BLaER1 treated with 17β-estradiol and CSF1 and Interleukin-3, amounts not matched to agents 10 nM and 100 nM (cell line): ENCODE results near the gene PPM1J.

Experiments
- H3K27ac ChIP-seq, 11 experiments: shearing (Covaris generic); formaldehyde crosslinking; 2 replicates each; pipeline ENCODE4 v1.8.1; 2022
- H3K27me3 ChIP-seq, 11 experiments: shearing (Covaris generic); formaldehyde crosslinking; 2 replicates each; pipeline ENCODE4 v1.8.1; 2022
- H3K36me3 ChIP-seq, 11 experiments: shearing (Covaris generic); formaldehyde crosslinking; 2 replicates each; pipeline ENCODE4 v1.8.1; 2022
- H3K4me1 ChIP-seq, 10 experiments: shearing (Covaris generic); formaldehyde crosslinking; 2 replicates each; pipeline ENCODE4 v1.8.1; 2022
- H3K4me2 ChIP-seq, 11 experiments: shearing (Covaris generic); formaldehyde crosslinking; 2 replicates each; pipeline ENCODE4 v1.8.1; 2022
- H3K4me3 ChIP-seq, 10 experiments: shearing (Covaris generic); formaldehyde crosslinking; 2 replicates each; pipeline ENCODE4 v1.8.1; 2022
- H3K9ac ChIP-seq, 11 experiments: shearing (Covaris generic); formaldehyde crosslinking; 2 replicates each; pipeline ENCODE4 v1.8.1; 2022
- H3K9me3 ChIP-seq, 11 experiments: shearing (Covaris generic); formaldehyde crosslinking; replicated peaks in 1 of 11; 2 replicates each; pipeline ENCODE4 v1.8.1; 2022
- H4K20me1 ChIP-seq, 11 experiments: shearing (Covaris generic); formaldehyde crosslinking; 2 replicates each; pipeline ENCODE4 v1.8.1; 2022
- Cebpa-rat ChIP-seq, 11 experiments: shearing (Covaris generic); IDR thresholded peaks; 2 replicates each; pipeline ENCODE4 v1.8.1; 2022

Gene PPM1J

DNA sequence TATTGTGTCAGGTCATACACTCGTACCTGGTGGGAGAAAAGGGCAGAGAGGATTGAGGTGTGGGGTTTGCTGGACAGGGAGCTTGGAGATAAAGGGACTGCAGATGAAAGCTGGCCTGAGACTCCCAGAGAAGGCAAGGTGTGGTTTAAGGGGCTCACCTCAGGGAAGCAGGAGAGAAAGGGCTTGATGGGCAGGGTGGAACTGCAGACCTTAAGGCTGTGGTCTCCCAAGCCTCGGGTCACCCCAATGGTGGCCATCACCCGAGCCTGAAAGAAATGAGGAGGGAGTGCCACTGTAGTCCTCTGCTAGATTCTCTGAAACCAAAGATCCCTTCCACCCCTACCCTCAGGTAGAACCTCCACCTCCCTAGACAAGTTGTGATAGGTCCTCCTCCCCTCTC lies 4.5 kb downstream of the PPM1J start:
- H3K4me3 ChIP-seq, result no peak overlapping the region
- no peak overlapping the region for H3K9ac ChIP-seq
- H3K9me3 ChIP-seq, result no peaks in the 10 kb centered on the region
- H3K36me3 ChIP-seq, result no peaks in the 10 kb centered on the region
- peaks cover 34 to 64% (median 52%) of the 10 kb centered on the region in 10 experiments for H3K4me1 ChIP-seq
- peaks cover 0 to 18% (median 11%) of the 10 kb centered on the region in 11 experiments; a peak in 17 of 22 replicates for H3K27me3 ChIP-seq
- peak overlapping the region in 10 of 11 experiments; percentile 38 to 68 (median 48); a peak in 12 of 22 replicates for H3K4me2 ChIP-seq
- H4K20me1 ChIP-seq, result peaks cover 0 to 17% (median 10%) of the 10 kb centered on the region in 11 experiments; a peak in 15 of 22 replicates
- no peak overlapping the region for H3K27ac ChIP-seq
- no peak for TF ChIP-seq Cebpa-rat (IDR thresholded peaks at IDR 0.05)

DNA sequence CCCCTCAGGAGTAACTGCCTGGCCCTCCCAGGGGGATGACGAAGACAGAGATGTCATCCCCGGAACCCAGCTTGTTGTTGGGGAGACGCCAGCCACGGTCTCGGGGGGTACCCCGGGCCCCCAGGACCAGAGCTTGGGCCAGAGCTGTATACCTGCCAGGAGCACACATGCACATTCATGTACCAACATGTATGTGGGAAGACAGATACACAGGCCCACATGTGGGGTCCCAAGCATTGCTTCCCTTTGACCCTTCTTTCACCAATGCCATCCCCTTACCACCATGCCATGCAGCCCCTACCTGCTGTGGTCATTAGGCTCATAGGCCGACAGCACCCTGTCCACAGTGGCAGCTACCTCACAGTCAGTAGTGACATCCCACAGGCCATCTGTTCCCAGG lies 5.0 kb downstream of the PPM1J start:
- H3K4me2 ChIP-seq, result no peak overlapping the region
- H3K4me1 ChIP-seq, result peaks cover 38 to 67% (median 55%) of the 10 kb centered on the region in 10 experiments
- H3K36me3 ChIP-seq, result no peaks in the 10 kb centered on the region
- no peak for TF ChIP-seq Cebpa-rat (IDR thresholded peaks at IDR 0.05)
- peaks cover 0 to 18% (median 11%) of the 10 kb centered on the region in 11 experiments; a peak in 17 of 22 replicates for H3K27me3 ChIP-seq
- H3K9me3 ChIP-seq, result no peaks in the 10 kb centered on the region
- H3K9ac ChIP-seq, result no peak overlapping the region
- H3K27ac ChIP-seq, result no peak overlapping the region
- H4K20me1 ChIP-seq, result peaks cover 0 to 17% (median 10%) of the 10 kb centered on the region in 11 experiments; a peak in 15 of 22 replicates
- no peak overlapping the region for H3K4me3 ChIP-seq

- Histone ChIP-seq H3K27me3 (peaks cover 0 to 2% (median 0%) of the 10 kb centered on the region in 11 experiments; a peak in 4 of 22 replicates), H3K9me3 (no peaks in the 10 kb centered on the region), H3K4me2 (no peak overlapping the region), H3K4me1 (peaks cover 44 to 69% (median 57%) of the 10 kb centered on the region in 10 experiments), H3K27ac (no peak overlapping the region), H3K36me3 (0 out of 22 replicates have a peak, but pooled peaks cover 0 to 7% (median 0%) of the 10 kb centered on the region in 11 experiments), H4K20me1 (peaks cover 0 to 17% (median 7%) of the 10 kb centered on the region in 11 experiments; a peak in 9 of 22 replicates), H3K4me3 (no peak overlapping the region), H3K9ac (no peak overlapping the region)
- no peak for TF ChIP-seq Cebpa-rat (IDR thresholded peaks at IDR 0.05)
Observed at GRCh38 chr1:112708489-112708888, 6.6 kb downstream of the PPM1J start.

GRCh38 chr1:112708002-112708448 lies 7.1 kb downstream of the PPM1J start:
- Histone ChIP-seq H3K9me3 (no peaks in the 10 kb centered on the region), H3K27me3 (no peaks in the 10 kb centered on the region; a peak in 1 of 22 replicates), H3K4me3 (peak overlapping the region in 3 of 10 experiments; percentile 69 to 89 (median 80); a peak in 4 of 20 replicates), H3K4me2 (peak overlapping the region; percentile 70 to 100 (median 98)), H3K9ac (peak overlapping the region in 5 of 11 experiments; percentile 83 to 91 (median 87); a peak in 3 of 22 replicates), H3K27ac (no peak overlapping the region), H4K20me1 (peaks cover 0 to 19% (median 7%) of the 10 kb centered on the region in 11 experiments; a peak in 8 of 22 replicates), H3K4me1 (peaks cover 44 to 69% (median 59%) of the 10 kb centered on the region in 10 experiments), H3K36me3 (peaks cover 0 to 10% (median 0%) of the 10 kb centered on the region in 11 experiments; a peak in 6 of 22 replicates)
- no peak for TF ChIP-seq Cebpa-rat (IDR thresholded peaks at IDR 0.05)

DNA sequence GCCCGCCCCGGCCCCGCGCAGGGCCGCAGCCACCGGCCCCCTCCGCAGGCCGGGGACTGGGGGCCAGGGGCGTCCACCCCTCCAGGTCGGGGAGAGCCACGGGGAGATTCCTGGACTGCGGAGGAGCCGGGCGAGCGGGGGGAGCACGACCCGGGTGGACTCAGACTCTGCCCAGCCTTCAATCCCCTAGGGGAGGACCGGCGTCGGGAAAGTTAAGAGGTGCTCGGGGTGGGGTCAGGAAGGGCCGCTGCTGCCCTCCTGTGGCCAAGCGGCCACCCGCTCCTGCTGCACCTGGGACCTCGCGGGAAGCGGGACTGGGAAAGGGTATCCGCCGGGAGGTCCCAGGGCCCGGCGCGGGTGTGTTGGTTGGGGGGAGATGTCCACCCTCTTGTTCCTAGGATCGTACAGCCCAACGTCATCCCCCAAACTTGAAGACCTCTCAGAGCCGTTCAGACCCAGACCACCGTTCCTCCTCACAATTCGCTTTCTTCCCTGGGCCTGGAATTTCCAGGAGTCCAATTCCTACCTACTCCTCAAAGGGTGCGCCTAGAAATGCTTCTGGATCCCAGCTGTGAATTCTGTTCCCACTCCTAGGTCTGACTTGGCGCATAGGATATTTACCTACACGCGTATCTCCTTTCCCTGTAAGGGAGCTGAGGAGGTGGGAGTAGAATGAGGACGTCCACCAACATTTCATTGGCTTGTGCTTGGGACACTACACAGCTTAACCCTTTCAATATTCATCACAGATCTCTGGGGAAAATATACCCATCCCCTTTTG lies 7.7 kb downstream of the PPM1J start:
- TF ChIP-seq Cebpa-rat (IDR thresholded peaks at IDR 0.05), result no peak
- Histone ChIP-seq H3K4me1 (peaks cover 50 to 69% (median 65%) of the 10 kb centered on the region in 10 experiments), H3K36me3 (peaks cover 0 to 16% (median 6%) of the 10 kb centered on the region in 11 experiments; a peak in 10 of 22 replicates), H3K4me2 (peak overlapping the region; percentile 70 to 100 (median 98)), H3K4me3 (peak overlapping the region; percentile 69 to 95 (median 86)), H3K27ac (peak overlapping the region; percentile 76 to 88 (median 82); a peak in 21 of 22 replicates), H3K27me3 (no peaks in the 10 kb centered on the region; a peak in 1 of 22 replicates), H4K20me1 (peaks cover 0 to 25% (median 7%) of the 10 kb centered on the region in 11 experiments; a peak in 8 of 22 replicates), H3K9ac (peak overlapping the region; percentile 82 to 92 (median 88)), H3K9me3 (no peaks in the 10 kb centered on the region)

DNA sequence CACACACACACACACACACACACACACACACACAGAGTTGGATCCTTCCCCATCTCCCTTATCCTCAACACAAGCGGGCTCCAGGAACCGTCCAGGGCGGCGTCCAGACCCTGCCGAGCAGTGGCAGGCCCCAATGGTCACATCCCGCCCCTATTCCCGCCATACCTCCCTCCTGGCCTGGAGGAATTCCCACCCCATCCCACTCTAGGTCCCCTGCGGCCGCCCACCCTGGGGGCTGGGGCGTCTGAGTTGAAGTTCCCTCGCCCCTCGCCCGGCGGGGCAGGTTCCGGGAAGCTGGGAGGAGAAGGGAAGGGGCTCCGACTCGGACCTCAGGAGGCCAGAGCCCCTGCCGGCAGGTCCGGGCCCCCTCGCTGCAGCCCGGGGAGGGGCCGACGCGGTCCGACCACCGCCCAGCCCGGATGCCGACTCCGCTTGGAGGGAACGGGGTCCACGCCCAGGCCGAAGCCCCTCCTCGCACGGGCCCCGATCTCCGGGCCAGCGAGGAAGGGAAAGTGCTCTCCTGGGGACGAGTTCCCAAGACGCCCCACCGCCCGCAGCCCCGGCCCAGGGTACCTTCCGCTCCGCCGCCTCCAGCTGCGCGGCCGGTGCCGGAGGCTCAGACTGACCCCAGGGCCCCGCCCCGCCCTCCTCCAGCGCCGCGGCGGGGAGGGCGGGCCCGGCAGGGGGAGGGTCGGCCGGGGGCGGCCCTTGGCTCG lies 8.5 kb downstream of the PPM1J start, which contains the start of gene RHOC:
TSS of gene RHOC (minus strand) at position 623 of the 716 bp plus-strand sequence. CDS start 3,328 bp downstream, outside the sequence.
- H3K27ac ChIP-seq, result peak within 1 kb of the TSS; percentile 76 to 88 (median 82)
- H3K9ac ChIP-seq, result peak within 1 kb of the TSS; percentile 82 to 92 (median 88)
- peaks cover 0 to 27% (median 7%) of the 10 kb centered on the region in 11 experiments; a peak in 8 of 22 replicates for H4K20me1 ChIP-seq
- TF ChIP-seq Cebpa-rat (IDR thresholded peaks at IDR 0.05), result no peak
- H3K36me3 ChIP-seq, result peaks cover 0 to 24% (median 13%) of the 10 kb centered on the region in 11 experiments; a peak in 12 of 22 replicates
- H3K4me3 ChIP-seq, result peak within 1 kb of the TSS; percentile 69 to 95 (median 86)
- H3K27me3 ChIP-seq, result no peaks in the 10 kb centered on the region; a peak in 1 of 22 replicates
- peaks cover 56 to 72% (median 69%) of the 10 kb centered on the region in 10 experiments for H3K4me1 ChIP-seq
- no peaks in the 10 kb centered on the region for H3K9me3 ChIP-seq
- H3K4me2 ChIP-seq, result peak within 1 kb of the TSS; percentile 88 to 100 (median 98)

DNA sequence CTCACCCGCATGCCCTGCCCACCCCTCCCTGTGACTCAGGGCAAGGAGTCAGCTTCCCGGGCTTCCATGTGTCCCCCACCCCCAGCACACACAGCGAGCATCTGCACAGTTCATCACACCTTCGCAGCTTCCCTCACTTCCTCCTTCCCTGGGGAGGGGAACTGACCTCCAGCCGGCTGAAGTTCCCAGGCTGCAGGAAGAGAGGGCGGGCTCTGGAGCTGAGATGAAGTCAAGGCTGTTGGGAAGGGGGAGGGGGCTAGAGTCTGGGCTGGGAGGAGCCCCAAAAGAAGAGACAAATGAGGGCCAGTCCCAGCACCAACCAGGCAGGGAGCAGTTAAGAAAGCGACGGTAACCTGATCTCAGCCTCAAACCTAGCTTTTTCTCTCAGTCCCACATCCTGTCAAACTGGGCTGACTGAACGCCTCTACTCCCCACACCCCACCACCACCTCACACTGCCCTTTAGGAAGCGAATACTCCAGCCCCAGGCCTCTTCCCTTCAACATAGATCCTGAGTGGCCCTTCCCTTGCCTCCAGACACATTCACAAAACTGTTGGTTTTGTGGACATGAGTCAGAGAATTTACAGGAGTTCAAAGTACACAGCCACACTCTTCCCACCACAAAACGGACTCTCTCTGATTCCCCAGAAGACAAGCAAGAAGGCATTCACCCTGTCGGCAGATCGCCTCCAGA lies 10.1 kb downstream of the PPM1J start:
- Histone ChIP-seq H3K27me3 (no peaks in the 10 kb centered on the region), H3K9me3 (no peaks in the 10 kb centered on the region), H3K36me3 (peaks cover under 1 to 27% (median 18%) of the 10 kb centered on the region in 11 experiments; a peak in 15 of 22 replicates), H3K4me3 (peak overlapping the region; percentile 69 to 95 (median 86)), H4K20me1 (peaks cover 0 to 27% (median 7%) of the 10 kb centered on the region in 11 experiments; a peak in 8 of 22 replicates), H3K27ac (peak overlapping the region; percentile 6 to 88 (median 81); a peak in 21 of 22 replicates), H3K9ac (peak overlapping the region; percentile 82 to 92 (median 88)), H3K4me1 (peaks cover 62 to 77% (median 75%) of the 10 kb centered on the region in 10 experiments), H3K4me2 (peak overlapping the region; percentile 88 to 100 (median 98))
- no peak for TF ChIP-seq Cebpa-rat (IDR thresholded peaks at IDR 0.05)
